HS-27A (cell line): ENCODE data around the gene MEGF11.

Experiments
- DNase-seq: peaks from one replicate; pipeline ENCODE4 v3.0.0-alpha.2; 2012; ENCODE audit warnings: low read depth, missing footprints

Gene MEGF11

GRCh38 chr15:66112388-66112787 is 141.2 kb downstream of the MEGF11 start:
- DNase-seq = no peak

- DNase-seq = no peak
Observed at GRCh38 chr15:66111363-66111762, 142.2 kb downstream of the MEGF11 start.

GRCh38 chr15:66110864-66111263 is 142.7 kb downstream of the MEGF11 start:
- no peak for DNase-seq

GRCh38 chr15:66109826-66110225 is 143.7 kb downstream of the MEGF11 start:
- no peak for DNase-seq

GRCh38 chr15:66108483-66109265 is 144.9 kb downstream of the MEGF11 start:
- no peak for DNase-seq

- DNase-seq = no peak
Observed at GRCh38 chr15:66107070-66107469, 146.5 kb downstream of the MEGF11 start.

GRCh38 chr15:66105286-66106265 is 148.0 kb downstream of the MEGF11 start:
- no peak for DNase-seq

GRCh38 chr15:66103293-66103590 is 150.3 kb downstream of the MEGF11 start:
- no peak for DNase-seq

- no peak for DNase-seq
Observed at GRCh38 chr15:66102563-66103292, 150.8 kb downstream of the MEGF11 start.

GRCh38 chr15:66101715-66102395 is 151.7 kb downstream of the MEGF11 start:
- no peak for DNase-seq

- no peak for DNase-seq
Observed at GRCh38 chr15:66100761-66101160, 152.8 kb downstream of the MEGF11 start.

- no peak for DNase-seq
Observed at GRCh38 chr15:66099950-66100671, 153.4 kb downstream of the MEGF11 start.

GRCh38 chr15:66098022-66098363 is 155.6 kb downstream of the MEGF11 start:
- no peak for DNase-seq

GRCh38 chr15:66097151-66098021 is 156.2 kb downstream of the MEGF11 start:
- DNase-seq = no peak

- DNase-seq = no peak
Observed at GRCh38 chr15:66096688-66097058, 156.9 kb downstream of the MEGF11 start.

- no peak for DNase-seq
Observed at GRCh38 chr15:66095871-66096687, 157.5 kb downstream of the MEGF11 start.

GRCh38 chr15:66094331-66094730 is 159.2 kb downstream of the MEGF11 start:
- no peak for DNase-seq

- no peak for DNase-seq
Observed at GRCh38 chr15:66092053-66093016, 161.2 kb downstream of the MEGF11 start.
